Endodermal cell (in vitro differentiated cells): Measurements from ENCODE around the gene KRT6A. TPM values are rescaled to one million over a fixed set of nuclear protein-coding genes. Genes with fewer than 3 reads are reported as not detected.

Experiments
- DNase-seq: peaks from one replicate; pipeline ENCODE4 v3.0.0-alpha.2; 2017
- H3K27ac ChIP-seq: 2 replicates; pipeline ENCODE4 v1.5.1; 2013; ENCODE audit warnings: mild to moderate bottlenecking, low read depth, low read length, moderate library complexity
- H3K27me3 ChIP-seq: 2 replicates; pipeline ENCODE4 v1.6.1; 2013; ENCODE audit warnings: mild to moderate bottlenecking, low read length, moderate library complexity; ENCODE audit not compliant: insufficient read depth, control insufficient read depth, poor library complexity, severe bottlenecking
- H3K36me3 ChIP-seq: 2 replicates; pipeline ENCODE4 v1.7.0; 2013; ENCODE audit warnings: mild to moderate bottlenecking, low read length, moderate library complexity; ENCODE audit not compliant: control insufficient read depth, insufficient read depth
- H3K4me1 ChIP-seq: one replicate; pipeline ENCODE4 v1.7.0; 2013; ENCODE audit warnings: low read length; ENCODE audit not compliant: control insufficient read depth, insufficient read depth
- H3K4me3 ChIP-seq: 2 replicates; pipeline ENCODE4 v1.5.1; 2013; ENCODE audit warnings: mild to moderate bottlenecking, low read length, moderate library complexity
- H3K9ac ChIP-seq: 2 replicates; pipeline ENCODE4 v1.6.1; 2013; ENCODE audit warnings: mild to moderate bottlenecking, low read length, moderate library complexity; ENCODE audit not compliant: poor library complexity, severe bottlenecking; ENCODE audit errors: extremely low read depth
- H3K9me3 ChIP-seq: 2 replicates; pipeline ENCODE4 v1.6.1; 2013; ENCODE audit warnings: mild to moderate bottlenecking, low read length, moderate library complexity; ENCODE audit not compliant: control insufficient read depth
- H3K27ac Mint-ChIP-seq: 2 replicates; pipeline ENCODE4 v1.8.0; 2020; ENCODE audit warnings: mixed read lengths
- H3K27me3 Mint-ChIP-seq: 2 replicates; pipeline ENCODE4 v1.8.0; 2021; ENCODE audit warnings: mild to moderate bottlenecking, mixed read lengths; ENCODE audit not compliant: insufficient read depth
- H3K36me3 Mint-ChIP-seq: 2 replicates; pipeline ENCODE4 v1.8.0; 2020; ENCODE audit warnings: low read depth, mixed read lengths
- H3K4me1 Mint-ChIP-seq: 2 replicates; pipeline ENCODE4 v1.8.0; 2020; ENCODE audit warnings: mixed read lengths
- H3K4me3 Mint-ChIP-seq: 2 replicates; pipeline ENCODE4 v1.8.0; 2020; ENCODE audit warnings: mild to moderate bottlenecking, moderate library complexity, mixed read lengths
- H3K9me3 Mint-ChIP-seq: 2 replicates; pipeline ENCODE4 v1.8.0; 2020; ENCODE audit warnings: mild to moderate bottlenecking, mixed read lengths
- WGBS, 2 experiments: methylation state at CpG; one replicate each; pipeline versions ENCODE4 v1.1.5 to v1.1.7; 2013; ENCODE audit warnings: missing lambda C conversion rate in 2 of 2, mixed read lengths in 1 of 2; ENCODE audit not compliant: insufficient coverage in 1 of 2, insufficient read length in 1 of 2; 5-methylcytosine and 5-hydroxymethylcytosine counted together
- total RNA-seq, 2 donors: library from RNA; stranded (reverse); fragmentation: NEBNext Ultra II Directional in 1 of 2; extraction: Animal tissue kit (Norgen Biotek cat#: 25700) in 1 of 2; gene quantifications; 2 replicates in 1 of 2; 3 replicates in 1 of 2; pipeline ENCODE4 v1.2.1, GENCODE V29; 2021
- TF ChIP-seq, protein P1 (sequence below): fragments of 200-600 bp; sonication (generic); conservative IDR thresholded peaks from 2 replicates; pipeline ENCODE4 v1.5.0; 2021; ENCODE audit warnings: antibody characterized with exemption, mild to moderate bottlenecking

KRT6A gene
- total RNA-seq, 2 donors from 2014 or later, result not detected

- no peak for DNase-seq
- H3K4me3 Mint-ChIP-seq, result no peak overlapping the region
- no peaks in the 10 kb centered on the region for H3K4me1 Mint-ChIP-seq
- Histone ChIP-seq H3K27me3 (no peaks in the 10 kb centered on the region), H3K27ac (no peak overlapping the region), H3K9me3 (no peaks in the 10 kb centered on the region), H3K4me3 (no peak overlapping the region), H3K36me3 (no peaks in the 10 kb centered on the region), H3K4me1 (no peaks in the 10 kb centered on the region), H3K9ac (no peak overlapping the region)
- TF ChIP-seq, protein P1, sequence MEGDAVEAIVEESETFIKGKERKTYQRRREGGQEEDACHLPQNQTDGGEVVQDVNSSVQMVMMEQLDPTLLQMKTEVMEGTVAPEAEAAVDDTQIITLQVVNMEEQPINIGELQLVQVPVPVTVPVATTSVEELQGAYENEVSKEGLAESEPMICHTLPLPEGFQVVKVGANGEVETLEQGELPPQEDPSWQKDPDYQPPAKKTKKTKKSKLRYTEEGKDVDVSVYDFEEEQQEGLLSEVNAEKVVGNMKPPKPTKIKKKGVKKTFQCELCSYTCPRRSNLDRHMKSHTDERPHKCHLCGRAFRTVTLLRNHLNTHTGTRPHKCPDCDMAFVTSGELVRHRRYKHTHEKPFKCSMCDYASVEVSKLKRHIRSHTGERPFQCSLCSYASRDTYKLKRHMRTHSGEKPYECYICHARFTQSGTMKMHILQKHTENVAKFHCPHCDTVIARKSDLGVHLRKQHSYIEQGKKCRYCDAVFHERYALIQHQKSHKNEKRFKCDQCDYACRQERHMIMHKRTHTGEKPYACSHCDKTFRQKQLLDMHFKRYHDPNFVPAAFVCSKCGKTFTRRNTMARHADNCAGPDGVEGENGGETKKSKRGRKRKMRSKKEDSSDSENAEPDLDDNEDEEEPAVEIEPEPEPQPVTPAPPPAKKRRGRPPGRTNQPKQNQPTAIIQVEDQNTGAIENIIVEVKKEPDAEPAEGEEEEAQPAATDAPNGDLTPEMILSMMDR, result no peak
- no peaks in the 10 kb centered on the region for H3K9me3 Mint-ChIP-seq
- H3K27ac Mint-ChIP-seq, result no peak overlapping the region
- H3K36me3 Mint-ChIP-seq, result no peaks in the 10 kb centered on the region
- WGBS, 2 experiments, result 92 to 93% methylated on average over 2 to 7 of the region's 7 CpGs
- H3K27me3 Mint-ChIP-seq, result peaks cover 5% of the 10 kb centered on the region
Observed at GRCh38 chr12:52540531-52540930, 47.5 kb upstream of the KRT6A start.

GRCh38 chr12:52539821-52540173 is 46.7 kb upstream of the KRT6A start:
- DNase-seq, result no peak
- no peak overlapping the region for H3K4me3 ChIP-seq
- Mint-ChIP-seq H3K9me3 (no peaks in the 10 kb centered on the region), H3K4me1 (no peaks in the 10 kb centered on the region), H3K4me3 (no peak overlapping the region), H3K27me3 (peaks cover 5% of the 10 kb centered on the region), H3K27ac (no peak overlapping the region), H3K36me3 (no peaks in the 10 kb centered on the region)
- no peaks in the 10 kb centered on the region for H3K36me3 ChIP-seq
- no peak overlapping the region for H3K27ac ChIP-seq
- no peaks in the 10 kb centered on the region for H3K9me3 ChIP-seq
- no peaks in the 10 kb centered on the region for H3K27me3 ChIP-seq
- H3K9ac ChIP-seq, result no peak overlapping the region
- TF ChIP-seq, protein P1, result no peak
- WGBS, 2 experiments, result 93 to 94% methylated on average over 2 to 3 of the region's 3 CpGs
- no peaks in the 10 kb centered on the region for H3K4me1 ChIP-seq

- WGBS, 2 experiments, result 88 to 100% methylated on average over 2 to 5 of the region's 5 CpGs
Observed at GRCh38 chr12:52539083-52539820, 46.2 kb upstream of the KRT6A start.

More at GRCh38 chr12:52539083-52539820, 46.2 kb upstream of the KRT6A start:
- no peaks in the 10 kb centered on the region for H3K9me3 Mint-ChIP-seq
- no peaks in the 10 kb centered on the region for H3K36me3 ChIP-seq
- no peak for DNase-seq
- no peaks in the 10 kb centered on the region for H3K4me1 Mint-ChIP-seq
- H3K27ac Mint-ChIP-seq, result peak overlapping the region; percentile 32
- no peaks in the 10 kb centered on the region for H3K4me1 ChIP-seq
- H3K4me3 Mint-ChIP-seq, result no peak overlapping the region
- H3K27me3 ChIP-seq, result no peaks in the 10 kb centered on the region
- H3K4me3 ChIP-seq, result no peak overlapping the region
- peaks cover 5% of the 10 kb centered on the region for H3K27me3 Mint-ChIP-seq
- H3K36me3 Mint-ChIP-seq, result no peaks in the 10 kb centered on the region
- no peak overlapping the region for H3K9ac ChIP-seq
- H3K9me3 ChIP-seq, result no peaks in the 10 kb centered on the region
- no peak overlapping the region for H3K27ac ChIP-seq
- TF ChIP-seq, protein P1, result no peak
